ENCODE measurements around the gene MSI1.

The MSI1 gene

GRCh38 chr12:120376934-120377572 is 8.1 kb upstream of the MSI1 start:
- DNase-seq, result no peak

- no peak for DNase-seq
Observed at GRCh38 chr12:120376416-120376815, 7.5 kb upstream of the MSI1 start.

GRCh38 chr12:120376009-120376408 is 7.0 kb upstream of the MSI1 start:
- DNase-seq, result no peak

GRCh38 chr12:120373683-120374082 is 4.7 kb upstream of the MSI1 start:
- DNase-seq, result no peak

GRCh38 chr12:120370343-120371243 is 1.6 kb upstream of the MSI1 start:
- DNase-seq, result no peak

DNA sequence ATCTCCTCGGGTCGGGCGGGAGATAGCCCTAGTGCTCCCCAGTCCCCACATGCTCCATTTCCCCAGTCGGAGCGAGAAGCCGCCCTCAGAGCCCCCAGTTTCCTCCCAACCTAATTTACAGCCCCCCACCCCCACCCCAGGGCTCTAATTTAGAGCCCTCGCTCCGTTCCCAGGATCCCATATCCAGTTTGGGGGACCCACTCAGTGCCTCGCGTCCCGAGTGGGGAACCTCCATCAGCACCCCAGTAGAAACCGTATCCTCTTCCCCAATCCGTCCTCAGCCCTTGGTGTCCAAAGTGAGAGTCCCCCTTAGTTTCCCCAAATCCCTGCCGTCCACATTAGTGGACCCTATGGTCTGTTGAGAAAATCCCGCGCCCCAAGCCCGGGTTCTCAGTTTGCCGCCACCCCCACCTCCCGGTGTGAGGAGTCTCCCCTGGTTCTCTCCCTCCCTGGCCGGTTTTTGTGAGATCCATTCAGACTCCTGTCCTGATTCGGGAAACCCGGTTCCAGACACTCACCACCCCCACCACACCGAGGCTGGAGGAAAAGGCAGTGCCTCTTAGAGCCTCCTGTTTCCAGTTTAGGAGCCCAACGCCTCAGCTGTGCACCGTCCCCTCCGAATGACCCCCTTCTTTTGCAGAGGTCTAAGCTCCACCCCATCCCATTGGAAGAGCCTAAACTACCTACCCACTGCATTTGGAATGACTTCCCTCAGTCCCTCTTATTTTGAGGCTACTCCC is 809 bp upstream of the MSI1 start:
- DNase-seq, result no peak

DNA sequence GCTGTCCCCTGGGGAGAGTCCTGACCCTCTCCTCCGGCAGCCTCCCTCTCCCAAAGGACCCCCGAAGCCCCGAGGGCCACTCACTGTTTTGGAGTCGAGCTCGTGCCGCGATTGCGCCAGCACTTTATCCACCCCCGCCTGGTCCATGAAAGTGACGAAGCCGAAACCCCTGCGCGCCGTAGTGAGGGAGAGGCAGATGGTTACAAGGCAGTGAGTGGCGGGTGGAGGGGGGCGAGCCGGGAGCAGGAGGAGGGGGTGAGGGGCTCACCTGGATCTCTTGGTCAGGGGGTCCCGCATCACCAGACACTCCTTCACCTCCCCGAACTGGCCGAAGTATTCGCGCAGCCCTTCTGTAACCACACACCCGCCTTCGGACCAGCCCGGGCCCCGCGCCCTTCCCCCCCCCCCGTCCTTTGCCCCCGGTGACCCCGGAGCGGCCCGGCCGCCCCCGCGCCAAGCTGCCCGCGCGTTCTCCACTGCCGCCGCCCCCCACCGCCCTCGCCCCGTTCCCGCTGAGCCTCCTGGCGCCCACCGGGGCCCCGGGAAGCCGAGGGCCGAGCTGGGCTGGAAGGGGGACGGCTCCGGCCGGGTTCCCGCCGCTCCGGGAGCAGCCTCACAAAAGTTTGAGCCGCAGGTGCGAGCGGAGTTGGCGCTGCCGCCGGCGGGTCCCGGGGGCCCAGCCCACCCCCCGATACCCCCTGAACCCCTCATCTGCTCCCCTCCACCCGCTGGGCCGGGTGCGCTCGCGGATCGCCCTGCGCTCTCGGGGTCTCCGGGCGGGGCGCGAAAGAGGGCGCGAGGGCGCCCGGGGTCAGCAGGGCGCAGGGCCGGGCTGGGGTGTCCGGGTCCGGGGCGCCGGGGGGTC is 808 bp downstream of the MSI1 start:
- no peak for DNase-seq

- DNase-seq, result peak in 1 of 2 donors; percentile 10
Observed at GRCh38 chr12:120367233-120367923, 1.6 kb downstream of the MSI1 start.

DNA sequence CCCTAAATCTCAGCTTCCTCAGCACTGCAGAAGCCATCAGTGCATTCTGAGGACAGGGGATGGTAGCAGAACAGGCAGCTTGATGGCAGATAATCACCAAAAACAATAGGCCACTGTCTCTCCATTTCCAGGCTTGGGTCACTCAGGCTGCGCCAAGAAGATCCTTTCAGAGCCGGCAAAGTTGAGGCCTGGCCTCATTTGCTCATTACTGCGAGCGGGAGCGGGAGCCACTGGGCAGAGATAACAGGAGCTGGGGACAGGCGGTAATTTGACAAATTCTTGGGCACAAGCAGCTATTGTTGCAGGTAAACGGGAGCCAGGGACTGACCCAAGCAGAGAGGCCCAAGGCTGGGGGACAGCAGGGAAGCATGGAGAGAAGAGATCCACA is 2.1 kb downstream of the MSI1 start:
- DNase-seq, result no peak

DNA sequence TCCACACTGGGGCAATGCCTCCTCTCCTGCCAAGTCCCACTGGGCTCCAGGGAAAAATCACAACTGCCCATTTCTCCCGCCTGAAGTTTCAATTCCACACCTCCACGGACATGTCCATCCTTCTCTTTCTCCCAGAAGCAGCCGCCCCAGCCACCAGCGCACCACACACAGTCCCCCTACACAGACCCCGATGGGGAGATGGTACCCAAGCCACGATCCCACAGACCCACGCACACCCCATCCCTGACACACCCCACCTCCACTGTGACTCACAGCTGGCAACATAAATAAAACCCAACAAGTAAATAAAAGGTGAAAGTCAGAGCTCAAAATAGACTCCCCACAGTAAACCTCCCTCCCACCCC is 2.6 kb downstream of the MSI1 start:
- DNase-seq, result no peak

DNA sequence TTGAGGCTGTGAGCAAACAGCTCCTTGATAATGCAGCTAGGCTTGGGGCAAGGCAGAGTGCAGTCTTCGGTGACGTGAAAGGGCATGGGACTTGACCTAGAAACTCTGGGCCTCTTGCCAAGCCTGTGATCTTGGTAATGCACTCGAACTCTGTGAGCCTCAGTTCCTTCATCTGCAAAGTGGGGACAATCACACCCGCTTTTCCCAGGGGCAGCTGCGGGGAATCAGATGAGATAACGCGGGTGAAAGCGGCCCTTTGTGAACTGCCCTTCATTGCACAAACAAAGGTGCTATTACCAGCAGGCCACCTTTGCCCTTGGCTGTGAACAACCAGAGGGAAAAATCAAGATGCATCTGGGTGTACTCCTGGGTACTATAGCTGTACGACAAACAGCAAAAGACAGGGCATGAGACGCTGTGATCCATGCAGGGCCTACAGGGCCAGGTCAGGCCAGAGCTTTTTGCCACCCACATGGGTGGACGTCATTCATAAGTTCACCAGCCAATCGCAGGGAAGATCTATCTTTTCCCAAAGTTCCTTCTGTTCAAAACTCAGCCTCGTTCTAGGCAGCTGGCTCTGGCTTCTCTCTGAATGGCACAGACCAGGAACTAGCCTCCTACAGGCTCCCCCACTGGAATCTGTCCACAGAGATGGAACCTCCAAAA is 3.2 kb downstream of the MSI1 start:
- DNase-seq, result no peak

GRCh38 chr12:120364487-120364886 is 4.5 kb downstream of the MSI1 start:
- DNase-seq, result no peak

- DNase-seq, result no peak
Observed at GRCh38 chr12:120363274-120363855, 5.6 kb downstream of the MSI1 start.

GRCh38 chr12:120362516-120363273 is 6.3 kb downstream of the MSI1 start:
- no peak for DNase-seq

DNA sequence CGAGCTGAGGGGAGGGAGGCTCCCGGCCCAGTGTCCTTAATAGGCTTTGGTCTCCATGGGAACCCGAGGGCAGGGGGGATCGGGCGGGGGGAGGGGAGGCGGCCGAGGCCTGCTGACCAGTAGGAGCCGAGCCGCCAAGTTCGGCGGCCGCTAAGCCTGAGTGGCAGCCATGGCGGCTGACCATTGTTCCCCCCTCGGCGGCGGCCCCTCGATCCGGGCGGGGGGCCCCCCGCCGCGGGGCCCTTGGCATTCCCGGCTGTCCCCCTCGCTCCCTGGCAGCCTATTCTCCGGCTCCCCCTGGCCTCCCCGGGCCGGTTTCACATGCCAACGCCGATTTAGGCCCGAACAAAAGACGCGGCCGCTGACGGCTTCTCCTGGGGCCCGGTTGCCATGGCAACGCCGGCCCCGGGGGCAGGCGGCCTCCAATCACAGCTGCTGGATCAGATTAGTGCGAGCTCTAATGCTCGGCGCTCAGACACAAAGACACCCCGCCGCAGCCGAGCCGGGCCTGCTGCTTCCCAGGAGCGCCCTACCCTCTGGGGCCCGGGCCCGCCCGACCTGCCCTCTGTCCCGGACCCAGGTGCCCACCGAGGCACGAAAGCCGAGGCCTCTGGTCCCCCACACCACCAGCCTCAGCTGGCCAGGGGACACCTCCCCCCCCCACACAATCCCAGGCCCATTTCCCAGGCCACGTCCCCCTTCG is 7.3 kb downstream of the MSI1 start:
- no peak for DNase-seq

- no peak for DNase-seq
Observed at GRCh38 chr12:120359128-120359527, 9.8 kb downstream of the MSI1 start.

DNA sequence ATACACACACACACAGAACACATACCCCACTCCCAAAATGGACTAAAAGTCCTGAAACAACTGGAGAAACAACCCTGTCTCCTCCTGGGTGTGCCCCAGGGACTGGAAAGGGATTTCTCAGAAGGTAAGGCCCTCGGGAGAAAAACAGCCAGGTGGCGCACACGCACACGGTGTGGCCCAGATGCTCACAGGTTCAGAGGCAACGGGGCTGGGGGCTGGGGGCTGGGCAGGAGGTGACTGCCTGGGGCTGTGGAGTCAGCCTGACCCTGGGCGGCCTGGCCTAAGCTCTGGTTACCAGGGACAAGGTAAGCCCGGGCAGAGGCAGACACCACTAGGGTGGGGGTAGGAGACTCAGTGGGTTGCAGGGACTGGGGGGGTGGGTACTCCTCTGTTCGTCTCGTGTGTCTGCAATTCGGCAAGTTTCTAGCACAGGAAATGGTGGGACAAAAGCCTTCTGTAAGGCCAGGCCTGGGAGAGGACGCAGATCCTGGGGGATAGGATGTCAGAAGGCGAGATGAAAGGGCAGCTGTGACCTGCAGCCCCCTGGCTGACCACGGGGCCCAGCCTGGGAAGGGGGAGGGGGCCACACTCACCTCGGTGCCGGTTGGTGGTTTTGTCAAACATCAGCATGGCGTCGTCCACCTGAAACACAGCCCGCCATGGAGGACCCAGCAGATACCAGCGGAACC is 10.4 kb downstream of the MSI1 start:
- DNase-seq, result no peak

DNA sequence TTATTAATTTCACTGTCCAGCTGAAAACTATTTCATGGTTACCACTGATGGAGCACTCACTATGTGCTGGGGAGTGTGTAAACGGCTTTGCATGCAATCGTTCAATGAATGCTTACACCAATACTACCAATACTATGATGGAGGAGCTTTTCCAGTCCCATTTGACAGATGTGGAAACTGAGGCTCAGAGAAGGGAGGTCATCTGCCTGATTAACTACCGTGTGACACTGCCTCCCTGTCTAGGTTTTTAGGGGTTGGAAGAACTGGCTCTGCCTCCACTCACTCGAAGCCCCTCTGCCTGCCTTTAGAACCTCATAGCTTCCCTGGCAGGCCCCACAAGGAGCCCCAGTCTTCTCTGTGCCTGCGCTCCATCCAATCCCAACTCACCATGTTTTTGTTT is 11.9 kb downstream of the MSI1 start:
- no peak for DNase-seq

- peak; percentile 65 to 73 for DNase-seq
Observed at GRCh38 chr12:120356567-120357030, 12.4 kb downstream of the MSI1 start.

Measured in CD4-positive, alpha-beta T cell treated with Interferon alpha-2 for 1 hour (primary cell).